SU-DHL-6 (cell line): ENCODE results near the gene SNX8.

ENCODE experiments used
- EZH2phosphoT487 ChIP-seq: fragments of 200-600 bp; sonication (generic), shearing (Covaris generic); conservative IDR thresholded peaks from 2 replicates; pipeline ENCODE4 v1.6.1; 2018; ENCODE audit warnings: mild to moderate bottlenecking, antibody characterized with exemption, low read length, moderate library complexity, mixed read lengths
- TF ChIP-seq, protein P1 (sequence below): fragments of 200-600 bp; sonication (generic); IDR thresholded peaks from one replicate; pipeline ENCODE4 v1.5.1; 2017; ENCODE audit warnings: antibody characterized with exemption, mild to moderate bottlenecking, low read length, moderate library complexity; ENCODE audit not compliant: insufficient read depth, poor library complexity, severe bottlenecking

DNA sequence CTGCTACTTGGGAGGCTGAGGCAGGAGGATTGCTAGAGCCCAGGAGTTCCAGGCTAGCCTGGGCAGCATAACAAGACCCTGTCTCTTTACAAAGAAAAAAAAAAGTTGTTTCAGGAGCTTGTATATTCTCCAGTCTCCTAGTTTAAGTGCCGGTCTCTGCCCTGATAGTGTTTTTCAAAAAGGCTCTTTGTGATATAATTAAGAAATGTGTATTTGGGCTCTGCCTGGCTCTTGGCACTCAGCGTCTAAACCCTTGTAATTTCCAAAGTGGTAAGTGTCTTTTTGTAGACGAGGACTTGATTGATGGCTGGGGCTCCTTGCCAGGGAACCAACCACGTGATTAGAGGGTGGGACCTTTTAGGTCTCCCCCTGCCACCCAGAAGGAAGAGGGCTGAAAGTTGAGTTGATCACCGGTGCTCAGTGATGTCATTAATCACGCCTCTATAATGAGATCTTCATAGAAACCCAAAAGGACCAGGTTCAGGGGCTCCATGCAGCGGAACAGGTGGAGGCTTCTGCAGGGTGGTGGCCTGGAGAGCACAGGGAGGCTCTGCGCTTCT is 44.8 kb upstream of the SNX8 start:
- TF ChIP-seq, protein P1, sequence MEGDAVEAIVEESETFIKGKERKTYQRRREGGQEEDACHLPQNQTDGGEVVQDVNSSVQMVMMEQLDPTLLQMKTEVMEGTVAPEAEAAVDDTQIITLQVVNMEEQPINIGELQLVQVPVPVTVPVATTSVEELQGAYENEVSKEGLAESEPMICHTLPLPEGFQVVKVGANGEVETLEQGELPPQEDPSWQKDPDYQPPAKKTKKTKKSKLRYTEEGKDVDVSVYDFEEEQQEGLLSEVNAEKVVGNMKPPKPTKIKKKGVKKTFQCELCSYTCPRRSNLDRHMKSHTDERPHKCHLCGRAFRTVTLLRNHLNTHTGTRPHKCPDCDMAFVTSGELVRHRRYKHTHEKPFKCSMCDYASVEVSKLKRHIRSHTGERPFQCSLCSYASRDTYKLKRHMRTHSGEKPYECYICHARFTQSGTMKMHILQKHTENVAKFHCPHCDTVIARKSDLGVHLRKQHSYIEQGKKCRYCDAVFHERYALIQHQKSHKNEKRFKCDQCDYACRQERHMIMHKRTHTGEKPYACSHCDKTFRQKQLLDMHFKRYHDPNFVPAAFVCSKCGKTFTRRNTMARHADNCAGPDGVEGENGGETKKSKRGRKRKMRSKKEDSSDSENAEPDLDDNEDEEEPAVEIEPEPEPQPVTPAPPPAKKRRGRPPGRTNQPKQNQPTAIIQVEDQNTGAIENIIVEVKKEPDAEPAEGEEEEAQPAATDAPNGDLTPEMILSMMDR: no peak
- no peak for TF ChIP-seq EZH2phosphoT487
